ENCODE measurements around the gene VSIG10.
"Not testable (repeated sequence)": the region's sequence is repeated elsewhere in the genome, so short reads cannot be mapped to it uniquely, and the experiment has no call there.

The VSIG10 gene

DNA sequence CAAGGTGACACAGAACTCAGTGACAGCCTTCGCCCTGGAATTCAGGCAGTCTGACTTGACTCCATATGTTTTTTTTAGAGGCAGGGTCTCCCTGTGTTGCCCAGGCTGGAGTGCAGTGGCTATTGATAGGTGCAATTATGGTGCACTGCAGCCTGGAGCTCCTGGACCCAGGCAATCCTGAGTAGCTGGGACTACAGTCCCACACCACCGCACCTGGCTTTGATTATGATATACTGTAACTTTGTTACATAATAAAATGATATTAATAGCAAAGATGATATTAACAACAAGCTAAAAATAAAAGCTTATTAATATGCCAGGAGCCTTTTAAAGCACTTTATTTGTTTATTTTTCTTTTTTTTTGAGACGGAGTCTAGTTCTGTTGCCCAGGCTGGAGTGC lies 9.8 kb downstream of the VSIG10 start:
- no peak for TF ChIP-seq CTCF (IDR thresholded peaks at IDR 0.05)
- Mint-ChIP-seq H3K4me3 (no peak overlapping the region), H3K36me3 (ENCODE audit: low read depth) (peaks cover 4% of the 10 kb centered on the region), H3K27me3 (ENCODE audit: low read depth, poor library complexity) (no peaks in the 10 kb centered on the region), H3K9me3 (no peaks in the 10 kb centered on the region), H3K4me1 (peaks cover 11% of the 10 kb centered on the region), H3K27ac (no peak overlapping the region)
- DNase-seq, result no peak

DNA sequence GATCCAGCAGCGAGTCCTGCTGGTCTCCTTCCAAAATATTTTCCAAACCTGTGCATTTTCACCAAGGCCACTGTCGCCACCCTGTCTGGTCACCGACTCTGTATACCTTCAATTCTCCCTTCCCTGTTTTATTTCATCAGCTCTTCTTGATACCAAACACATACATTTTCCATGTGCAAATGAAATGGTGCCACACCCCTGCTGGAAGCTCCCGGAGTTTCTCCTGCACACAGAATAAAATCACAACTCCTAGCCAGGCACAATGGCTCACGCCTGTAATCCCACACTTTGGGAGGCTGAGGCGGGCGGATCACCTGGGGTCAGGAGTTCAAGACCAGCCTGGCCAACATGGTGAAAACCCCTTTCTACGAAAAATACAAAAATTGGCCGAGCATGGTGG lies 14.0 kb downstream of the VSIG10 start:
- TF ChIP-seq CTCF (IDR thresholded peaks at IDR 0.05), result no peak
- no peak overlapping the region for H3K4me3 Mint-ChIP-seq
- peak overlapping the region; percentile 24 for H3K27ac Mint-ChIP-seq
- no peak for DNase-seq
- no peaks in the 10 kb centered on the region for H3K9me3 Mint-ChIP-seq
- no peaks in the 10 kb centered on the region for H3K27me3 Mint-ChIP-seq (ENCODE audit: low read depth, poor library complexity)
- peaks cover 5% of the 10 kb centered on the region for H3K4me1 Mint-ChIP-seq
- H3K36me3 Mint-ChIP-seq (ENCODE audit: low read depth), result peaks cover 4% of the 10 kb centered on the region

- H3K9me3 Mint-ChIP-seq, result peaks cover 4% of the 10 kb centered on the region
- no peak for TF ChIP-seq CTCF (IDR thresholded peaks at IDR 0.05)
Observed at GRCh38 chr12:118082161-118082560, 21.6 kb downstream of the VSIG10 start.

GRCh38 chr12:118081521-118081920 lies 22.3 kb downstream of the VSIG10 start:
- not testable (repeated sequence) for H3K27me3 Mint-ChIP-seq (ENCODE audit: low read depth, poor library complexity); H3K9me3 Mint-ChIP-seq; H3K27ac Mint-ChIP-seq; DNase-seq; H3K4me1 Mint-ChIP-seq; H3K4me3 Mint-ChIP-seq
- peaks cover 38% of the 10 kb centered on the region for H3K36me3 Mint-ChIP-seq (ENCODE audit: low read depth)

More at GRCh38 chr12:118082161-118082560, 21.6 kb downstream of the VSIG10 start:
- no peak for DNase-seq
- H3K27me3 Mint-ChIP-seq (ENCODE audit: low read depth, poor library complexity), result no peaks in the 10 kb centered on the region
- no peak overlapping the region for H3K27ac Mint-ChIP-seq
- peaks cover 34% of the 10 kb centered on the region for H3K36me3 Mint-ChIP-seq (ENCODE audit: low read depth)
- no peaks in the 10 kb centered on the region for H3K4me1 Mint-ChIP-seq
- no peak overlapping the region for H3K4me3 Mint-ChIP-seq

DNA sequence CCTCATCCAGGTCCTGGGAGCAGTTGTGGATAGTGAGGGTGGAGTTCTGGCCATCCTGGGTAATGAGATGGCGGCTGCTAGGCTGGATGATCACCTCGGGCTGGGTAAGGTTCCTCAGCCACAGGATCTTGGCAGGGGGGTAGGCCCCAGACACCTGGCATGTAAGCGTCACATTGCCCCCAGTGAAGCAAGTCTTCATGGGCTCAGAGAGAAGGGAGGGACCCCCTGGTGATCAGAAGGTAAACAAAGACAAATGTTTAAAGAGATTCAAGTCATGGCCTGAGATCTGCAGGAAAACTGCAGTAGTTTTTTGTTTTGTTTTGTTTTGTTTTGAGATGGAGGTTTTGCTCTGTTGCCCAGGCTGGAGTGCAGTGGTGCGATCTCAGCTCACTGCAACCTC lies 30.0 kb downstream of the VSIG10 start:
- peak overlapping the region; percentile 86 for H3K27ac Mint-ChIP-seq
- H3K9me3 Mint-ChIP-seq, result peaks cover 4% of the 10 kb centered on the region
- H3K4me1 Mint-ChIP-seq, result peaks cover 6% of the 10 kb centered on the region
- TF ChIP-seq CTCF (IDR thresholded peaks at IDR 0.05), result no peak
- no peak overlapping the region for H3K4me3 Mint-ChIP-seq
- peaks cover 35% of the 10 kb centered on the region for H3K36me3 Mint-ChIP-seq (ENCODE audit: low read depth)
- H3K27me3 Mint-ChIP-seq (ENCODE audit: low read depth, poor library complexity), result no peaks in the 10 kb centered on the region
- DNase-seq, result no peak

GRCh38 chr12:118070650-118071049 lies 33.2 kb downstream of the VSIG10 start:
- no peak for TF ChIP-seq CTCF (IDR thresholded peaks at IDR 0.05)
- DNase-seq, result no peak
- H3K4me1 Mint-ChIP-seq, result peaks cover 6% of the 10 kb centered on the region
- H3K36me3 Mint-ChIP-seq (ENCODE audit: low read depth), result peaks cover 25% of the 10 kb centered on the region
- H3K27me3 Mint-ChIP-seq (ENCODE audit: low read depth, poor library complexity), result peaks cover 3% of the 10 kb centered on the region
- H3K27ac Mint-ChIP-seq, result no peak overlapping the region
- no peak overlapping the region for H3K4me3 Mint-ChIP-seq
- H3K9me3 Mint-ChIP-seq, result no peaks in the 10 kb centered on the region

Measured in nephron progenitor cell (in vitro differentiated cells).